HG02798 (cell line): Measurements from ENCODE around the gene LPCAT1.

Source experiments
- ATAC-seq: cut with Tn5 transposase; IDR thresholded peaks from one replicate; pipeline ENCODE4 v1.9.1; 2021; ENCODE audit warnings: mild to moderate bottlenecking; ENCODE audit not compliant: unreplicated experiment, poor library complexity

The LPCAT1 gene

GRCh38 chr5:1418921-1419280 lies 104.9 kb downstream of the LPCAT1 start:
- ATAC-seq = no peak

GRCh38 chr5:1418238-1418920 lies 105.4 kb downstream of the LPCAT1 start:
- ATAC-seq = no peak

- no peak for ATAC-seq
Observed at GRCh38 chr5:1417586-1418225, 106.1 kb downstream of the LPCAT1 start.

- no peak for ATAC-seq
Observed at GRCh38 chr5:1416856-1417469, 106.8 kb downstream of the LPCAT1 start.

- ATAC-seq = no peak
Observed at GRCh38 chr5:1415626-1416360, 108.0 kb downstream of the LPCAT1 start.

- no peak for ATAC-seq
Observed at GRCh38 chr5:1415059-1415425, 108.7 kb downstream of the LPCAT1 start.

GRCh38 chr5:1414311-1415058 lies 109.3 kb downstream of the LPCAT1 start:
- ATAC-seq = no peak

GRCh38 chr5:1413611-1414241 lies 110.0 kb downstream of the LPCAT1 start:
- ATAC-seq = no peak

GRCh38 chr5:1413211-1413610 lies 110.5 kb downstream of the LPCAT1 start:
- no peak for ATAC-seq

GRCh38 chr5:1412621-1413020 lies 111.1 kb downstream of the LPCAT1 start:
- ATAC-seq = no peak

- no peak for ATAC-seq
Observed at GRCh38 chr5:1412163-1412562, 111.6 kb downstream of the LPCAT1 start.
